ENCODE measurements around the gene PHF21A. TPM values are rescaled to one million over a fixed set of nuclear protein-coding genes. Genes with fewer than 3 reads are reported as not detected.
A peak's percentile ranks its signal among the peaks of the same experiment; 100 is the strongest.

The PHF21A gene
- total RNA-seq, 4 donors from 2014 or later = 11.2 to 22.3 (median 15.9) TPM

- 30 to 60% methylated on average over 7 to 13 of the region's 21 CpGs for WGBS, 2 donors
- Histone ChIP-seq H3K27ac (peak overlapping the region; percentile 7 to 79 (median 42)), H3K4me1 (peaks cover 27 to 74% (median 42%) of the 10 kb centered on the region in 3 donors), H3K27me3 (no peaks in the 10 kb centered on the region), H3K4me3 (no peak overlapping the region), H3K36me3 (peaks cover 21 to 73% (median 21%) of the 10 kb centered on the region in 3 donors), H3K9me3 (no peaks in the 10 kb centered on the region)
- no peak for DNase-seq
- TF ChIP-seq CTCF (IDR thresholded peaks at IDR 0.05) (no peak), POLR2A (IDR thresholded peaks at IDR 0.05) (no peak)
- intact Hi-C loops (cut with DNase I) = no loop called here
These were observed 187.2 kb downstream of the PHF21A start for GRCh38 chr11:45933846-45934579.

GRCh38 chr11:45933131-45933831 lies 188.0 kb downstream of the PHF21A start:
- no peak for DNase-seq
- Histone ChIP-seq H3K9me3 (no peaks in the 10 kb centered on the region), H3K36me3 (peaks cover 21 to 66% (median 21%) of the 10 kb centered on the region in 3 donors), H3K27me3 (no peaks in the 10 kb centered on the region), H3K4me1 (peaks cover 32 to 81% (median 45%) of the 10 kb centered on the region in 3 donors), H3K4me3 (peak overlapping the region in 2 of 4 donors; percentile 3 to 19), H3K27ac (peak overlapping the region in 3 of 4 donors; percentile 50 to 82 (median 79))
- intact Hi-C loops (cut with DNase I) = no loop called here
- no peak for TF ChIP-seq POLR2A (IDR thresholded peaks at IDR 0.05)
- TF ChIP-seq CTCF (IDR thresholded peaks at IDR 0.05) = no peak
- WGBS, 2 donors = 7 to 33% methylated on average over 8 to 9 of the region's 15 CpGs

GRCh38 chr11:45932217-45932616 lies 189.0 kb downstream of the PHF21A start:
- DNase-seq = no peak
- Histone ChIP-seq H3K27ac (peak overlapping the region; percentile 66 to 82 (median 76)), H3K36me3 (peaks cover 18 to 64% (median 21%) of the 10 kb centered on the region in 3 donors), H3K4me3 (no peak overlapping the region), H3K4me1 (peaks cover 36 to 89% (median 47%) of the 10 kb centered on the region in 3 donors), H3K27me3 (no peaks in the 10 kb centered on the region), H3K9me3 (no peaks in the 10 kb centered on the region)
- WGBS, 2 donors = 28 to 65% methylated on average over 6 to 7 of the region's 8 CpGs
- TF ChIP-seq CTCF (IDR thresholded peaks at IDR 0.05) (no peak), POLR2A (IDR thresholded peaks at IDR 0.05) (no peak)
- intact Hi-C loops (cut with DNase I) = no loop called here

GRCh38 chr11:45931739-45932138 lies 189.5 kb downstream of the PHF21A start:
- DNase-seq = no peak
- H3K4me3 ChIP-seq = no peak overlapping the region
- peaks cover 36 to 89% (median 47%) of the 10 kb centered on the region in 3 donors for H3K4me1 ChIP-seq
- H3K27me3 ChIP-seq = no peaks in the 10 kb centered on the region
- H3K36me3 ChIP-seq = peaks cover 18 to 64% (median 21%) of the 10 kb centered on the region in 3 donors
- 44 to 50% methylated on average over 5 to 6 of the region's 10 CpGs for WGBS, 2 donors
- intact Hi-C loops (cut with DNase I) = no loop called here
- TF ChIP-seq POLR2A (IDR thresholded peaks at IDR 0.05) = no peak
- no peak for TF ChIP-seq CTCF (IDR thresholded peaks at IDR 0.05)
- H3K27ac ChIP-seq = peak overlapping the region; percentile 66 to 82 (median 76)
- H3K9me3 ChIP-seq = no peaks in the 10 kb centered on the region
